A549 (cell line): ENCODE data around the gene REXO4. TPM values are rescaled to one million over a fixed set of nuclear protein-coding genes. Genes with fewer than 3 reads are reported as not detected.

Source experiments
- ATAC-seq, 2 experiments: fragments of 200-7000 bp in 1 of 2; fragments of >200 bp in 1 of 2; cut with Nextera tagmentation in 1 of 2; cut with Tn5 transposase in 1 of 2; 3 replicates each; pipeline versions ENCODE4 v1.8.0 to v1.9.1; 2018 to 2020; ENCODE audit warnings: mild to moderate bottlenecking in 1 of 2, moderate library complexity in 1 of 2
- CTCF ChIA-PET: fragments of 300-600 bp; sonication (Branson Sonifier 250); formaldehyde crosslinking; extraction: SDS; loops from one replicate; lab custom pipeline; 2021; ENCODE audit warnings: antibody characterized with exemption, inconsistent platforms; lab: Yijun Ruan, JAX
- POLR2A ChIA-PET: fragments of 350-600 bp; formaldehyde crosslinking; extraction: SDS; loops from one replicate; lab custom pipeline; 2021; ENCODE audit warnings: antibody characterized with exemption, inconsistent platforms; lab: Yijun Ruan, JAX
- DNase-seq, 2 experiments: peaks; one replicate each; pipeline versions ENCODE4 v3.0.0 to v3.0.0-alpha.2; 2011 to 2016; ENCODE audit warnings: low read depth in 1 of 2, low spot score in 1 of 2
- FAIRE-seq: peaks from 2 replicates; lab custom pipeline; 2011; peaks lifted over from hg19 to GRCh38; lab: Jason Lieb, UNC
- H3K27ac ChIP-seq, 2 experiments: fragments of >200 bp; sonication (Bioruptor Twin); formaldehyde crosslinking; 3 replicates each; pipeline ENCODE4 v1.5.1; 2016 to 2017
- H3K4me1 ChIP-seq: fragments of >200 bp; sonication (Bioruptor Twin); formaldehyde crosslinking; 3 replicates; pipeline ENCODE4 v1.6.1; 2016
- H3K4me2 ChIP-seq: fragments of >200 bp; sonication (Bioruptor Twin); formaldehyde crosslinking; 3 replicates; pipeline ENCODE4 v1.6.1; 2016
- H3K4me3 ChIP-seq: fragments of >200 bp; sonication (Bioruptor Twin); formaldehyde crosslinking; 3 replicates; pipeline ENCODE4 v1.5.1; 2016
- H3K9me3 ChIP-seq: fragments of >200 bp; sonication (Bioruptor Twin); formaldehyde crosslinking; 3 replicates; pipeline ENCODE4 v1.6.1; 2016
- ATOH8 ChIP-seq: fragments of 250-450 bp; sonication (Bioruptor Pico); IDR thresholded peaks from 2 replicates; pipeline ENCODE4 v1.5.0; 2020; ENCODE audit warnings: low read depth, mild to moderate bottlenecking, moderate library complexity
- BHLHE40 ChIP-seq: IDR thresholded peaks from 2 replicates; pipeline ENCODE4 v1.6.1; 2012; ENCODE audit warnings: low read depth, low read length, inconsistent platforms
- CBX2 ChIP-seq: fragments of 200-600 bp; sonication (generic); IDR thresholded peaks from 2 replicates; pipeline ENCODE4 v1.6.1; 2016; ENCODE audit warnings: low read depth, mild to moderate bottlenecking, borderline replicate concordance
- CTCF ChIP-seq: fragments of >200 bp; sonication (Bioruptor Twin); formaldehyde crosslinking; IDR thresholded peaks from 3 replicates; pipeline ENCODE4 v1.5.1; 2016
- EHF ChIP-seq: fragments of 250-450 bp; sonication (Bioruptor Pico); IDR thresholded peaks from 2 replicates; pipeline ENCODE4 v1.5.0; 2020; ENCODE audit warnings: mild to moderate bottlenecking
- EHMT2 ChIP-seq: fragments of 200-600 bp; sonication (generic); IDR thresholded peaks from 2 replicates; pipeline ENCODE4 v1.6.1; 2016; ENCODE audit warnings: antibody characterized with exemption, low read depth, mild to moderate bottlenecking, moderate library complexity
- ELK1 ChIP-seq: fragments of 150-350 bp; IDR thresholded peaks from 2 replicates; pipeline ENCODE4 v1.6.1; 2014; ENCODE audit warnings: low read depth, mild to moderate bottlenecking, low read length
- EP300 ChIP-seq, 2 experiments: fragments of >200 bp; sonication (Bioruptor Twin); formaldehyde crosslinking; IDR thresholded peaks; 2 replicates in 1 of 2; 3 replicates in 1 of 2; pipeline ENCODE4 v1.6.1; 2016 to 2017
- FOXS1 ChIP-seq: fragments of 250-450 bp; sonication (Bioruptor Pico); IDR thresholded peaks from 2 replicates; pipeline ENCODE4 v1.5.0; 2020; ENCODE audit warnings: mild to moderate bottlenecking, moderate library complexity
- GATA3 ChIP-seq: IDR thresholded peaks from 2 replicates; pipeline ENCODE4 v1.6.1; 2012; ENCODE audit warnings: borderline replicate concordance
- HES2 ChIP-seq: fragments of >200 bp; sonication (Bioruptor Twin); formaldehyde crosslinking; IDR thresholded peaks from 2 replicates; pipeline ENCODE4 v1.6.1; 2016
- HOXB5 ChIP-seq: fragments of 250-450 bp; sonication (Bioruptor Pico); IDR thresholded peaks from 2 replicates; pipeline ENCODE4 v1.5.0; 2020; ENCODE audit warnings: mild to moderate bottlenecking, moderate library complexity
- JUN ChIP-seq, 2 experiments: fragments of >200 bp; sonication (Bioruptor Twin); formaldehyde crosslinking; IDR thresholded peaks; 2 replicates in 1 of 2; 3 replicates in 1 of 2; pipeline ENCODE4 v1.6.1; 2016 to 2017
- JUNB ChIP-seq: fragments of >200 bp; sonication (Bioruptor Twin); formaldehyde crosslinking; IDR thresholded peaks from 2 replicates; pipeline ENCODE4 v1.6.1; 2016
- KDM1A ChIP-seq: fragments of 200-600 bp; sonication (generic); IDR thresholded peaks from 2 replicates; pipeline ENCODE4 v1.6.1; 2016; ENCODE audit warnings: low read depth, mild to moderate bottlenecking
- KDM5A ChIP-seq: fragments of 200-600 bp; sonication (generic); IDR thresholded peaks from 2 replicates; pipeline ENCODE4 v1.6.1; 2016; ENCODE audit warnings: antibody characterized with exemption, mild to moderate bottlenecking
- MAFK ChIP-seq: fragments of 450-650 bp; IDR thresholded peaks from 2 replicates; pipeline ENCODE4 v1.6.1; 2014; ENCODE audit not compliant: partially characterized antibody
- MAZ ChIP-seq: fragments of 150-350 bp; IDR thresholded peaks from 2 replicates; pipeline ENCODE4 v1.6.1; 2014; ENCODE audit warnings: antibody characterized with exemption, low read depth, low read length, borderline replicate concordance
- MYC ChIP-seq: IDR thresholded peaks from 2 replicates; pipeline ENCODE4 v1.6.1; 2012; ENCODE audit warnings: mild to moderate bottlenecking, inconsistent platforms, low read length, improper control_type of control experiment, borderline replicate concordance
- NPAS2 ChIP-seq: fragments of 250-450 bp; sonication (Bioruptor Pico); IDR thresholded peaks from 2 replicates; pipeline ENCODE4 v1.8.0; 2022; ENCODE audit warnings: mild to moderate bottlenecking, moderate library complexity, borderline replicate concordance
- PHF8 ChIP-seq: fragments of 200-600 bp; sonication (generic); IDR thresholded peaks from 2 replicates; pipeline ENCODE4 v1.6.1; 2016; ENCODE audit warnings: low read depth, mild to moderate bottlenecking, antibody characterized with exemption, moderate library complexity, borderline replicate concordance
- POLR2AphosphoS2 ChIP-seq: conservative IDR thresholded peaks from 2 replicates; pipeline ENCODE4 v1.6.1; 2012; ENCODE audit warnings: low read length, improper control_type of control experiment, inconsistent platforms
- RCOR1 ChIP-seq: fragments of 150-350 bp; IDR thresholded peaks from 2 replicates; pipeline ENCODE4 v1.6.1; 2014; ENCODE audit warnings: antibody characterized with exemption, low read length, low read depth
- RFX5 ChIP-seq: fragments of 450-650 bp; IDR thresholded peaks from 2 replicates; pipeline ENCODE4 v1.7.1; 2014; ENCODE audit warnings: antibody characterized with exemption, mild to moderate bottlenecking, moderate library complexity
- SMC3 ChIP-seq: fragments of >200 bp; sonication (Bioruptor Twin); formaldehyde crosslinking; IDR thresholded peaks from 3 replicates; pipeline ENCODE4 v1.6.1; 2018; ENCODE audit warnings: inconsistent platforms
- TFCP2L1 ChIP-seq: fragments of 250-450 bp; sonication (Bioruptor Pico); IDR thresholded peaks from 2 replicates; pipeline ENCODE4 v1.5.0; 2021; ENCODE audit warnings: mild to moderate bottlenecking
- TP53 ChIP-seq: fragments of 250-450 bp; sonication (Bioruptor Pico); IDR thresholded peaks from 2 replicates; pipeline ENCODE4 v1.5.0; 2021; ENCODE audit warnings: mild to moderate bottlenecking, moderate library complexity
- ZFP36 ChIP-seq: fragments of 450-650 bp; IDR thresholded peaks from 2 replicates; pipeline ENCODE4 v1.6.1; 2014; ENCODE audit warnings: borderline replicate concordance; ENCODE audit not compliant: partially characterized antibody
- ZNF302 ChIP-seq: fragments of 250-450 bp; sonication (Bioruptor Pico); IDR thresholded peaks from 2 replicates; pipeline ENCODE4 v1.9.0; 2021; ENCODE audit warnings: inconsistent platforms, mild to moderate bottlenecking, moderate library complexity
- ZSCAN20 ChIP-seq: fragments of 250-450 bp; sonication (Bioruptor Pico); IDR thresholded peaks from 2 replicates; pipeline ENCODE4 v1.8.0; 2022; ENCODE audit warnings: mild to moderate bottlenecking, moderate library complexity
- WGBS: methylation state at CpG from one replicate; pipeline ENCODE4 v1.1.6; 2017; ENCODE audit errors: missing lambda C conversion rate; 5-methylcytosine and 5-hydroxymethylcytosine counted together
- polyA plus RNA-seq, 4 experiments: library from polyadenylated mRNA; depleted of rRNA in 3 of 4; stranded (reverse); fragments of >200 nt; fragmentation: RNase III in 1 of 4; extraction: RNeasy Plus Mini Kit Qiagen cat#74134 plus additional on column Dnase treatment in 1 of 4; gene quantifications; 2 replicates in 3 of 4; 3 replicates in 1 of 4; pipeline ENCODE4 v1.2.3, GENCODE V29; 2011 to 2017

Gene REXO4
- polyA plus RNA-seq, 2 of the 4 experiments (the other 2 are of a cell fraction), result 25.8 to 31.0 TPM

- Histone ChIP-seq H3K9me3 (no peaks in the 10 kb centered on the region), H3K4me2 (no peak overlapping the region), H3K4me3 (no peak overlapping the region), H3K27ac (no peak overlapping the region), H3K4me1 (peaks cover 10% of the 10 kb centered on the region; the same call in 1 of the 3 replicates)
- ChIA-PET POLR2A (no interaction called here), CTCF (interaction anchor here (0.6 to 5.6 kb wide), 4 partner anchors 9 to 27 kb away, joined by 3 to 27 read pairs (median 10); no protein-coding TSS in a partner anchor)
- WGBS, result 94% methylated on average over 18 of the region's 18 CpGs
- TF ChIP-seq FOXS1 (CRISPR knock-in tag), result no peak
- TF ChIP-seq CTCF, result no peak
- TF ChIP-seq GATA3, result no peak
- TF ChIP-seq TFCP2L1, result no peak
- no peak for DNase-seq
- FAIRE-seq, result no peak
- ATAC-seq, result no peak
Measured at GRCh38 chr9:133368249-133368881, 49.4 kb downstream of the REXO4 start.

- Histone ChIP-seq H3K4me2 (no peak overlapping the region), H3K9me3 (no peaks in the 10 kb centered on the region), H3K27ac (no peak overlapping the region), H3K4me3 (no peak overlapping the region), H3K4me1 (peaks cover 10% of the 10 kb centered on the region; the same call in 1 of the 3 replicates)
- ATAC-seq (no peak), DNase-seq (no peak), FAIRE-seq (no peak)
- ChIA-PET POLR2A (no interaction called here), CTCF (interaction anchor here (1.0 to 3.2 kb wide), 2 partner anchors 9 to 26 kb away, joined by 3 to 16 read pairs; no protein-coding TSS in a partner anchor)
- 87% methylated on average over 10 of the region's 10 CpGs for WGBS
- TF ChIP-seq NPAS2 (CRISPR knock-in tag) (no peak), SMC3 (no peak), ZSCAN20 (CRISPR knock-in tag) (no peak), ZFP36 (no peak), MAFK (no peak), ZNF302 (CRISPR knock-in tag) (no peak), TP53 (CRISPR knock-in tag) (no peak), PHF8 (no peak), RCOR1 (no peak), TFCP2L1 (no peak), HOXB5 (CRISPR knock-in tag) (no peak), KDM1A (no peak), CBX2 (no peak), BHLHE40 (no peak), MAZ (no peak)
Measured at GRCh38 chr9:133367778-133368177, 50.0 kb downstream of the REXO4 start.

- ChIA-PET CTCF (interaction anchor here (1.0 to 3.2 kb wide), 4 partner anchors 9 to 26 kb away, joined by 3 to 16 read pairs (median 4); no protein-coding TSS in a partner anchor), POLR2A (no interaction called here)
- FAIRE-seq (no peak), ATAC-seq (no peak), DNase-seq (no peak)
- Histone ChIP-seq H3K4me1 (peaks cover 10% of the 10 kb centered on the region; the same call in 1 of the 3 replicates), H3K4me3 (no peak overlapping the region), H3K4me2 (no peak overlapping the region), H3K27ac (no peak overlapping the region), H3K9me3 (no peaks in the 10 kb centered on the region)
- 98% methylated on average over 19 of the region's 22 CpGs for WGBS
- TF ChIP-seq MAZ (no peak), ZFP36 (no peak), JUNB (no peak), TP53 (CRISPR knock-in tag) (no peak), HOXB5 (CRISPR knock-in tag) (no peak), POLR2AphosphoS2 (no peak), RFX5 (no peak), EHF (CRISPR knock-in tag) (no peak), EHMT2 (no peak), EP300 (IDR thresholded peaks at IDR 0.05) (no peak), BHLHE40 (no peak), ELK1 (no peak), GATA3 (no peak), MYC (no peak), ATOH8 (CRISPR knock-in tag) (no peak), KDM5A (no peak), HES2 (no peak), JUN (IDR thresholded peaks at IDR 0.05) (no peak)
Measured at GRCh38 chr9:133367221-133367620, 50.6 kb downstream of the REXO4 start.
